Suprapubic skin (tissue), 4 donors: ENCODE data around the gene RHCE. TPM values are rescaled to one million over a fixed set of nuclear protein-coding genes. Genes with fewer than 3 reads are reported as not detected.
"Not testable (repeated sequence)": the region's sequence is repeated elsewhere in the genome, so short reads cannot be mapped to it uniquely, and the experiment has no call there.

Experiments
- DNase-seq, 2 donors: peaks; one replicate each; pipeline ENCODE4 v3.0.0-alpha.2; 2019; ENCODE audit warnings: low spot score in 2 of 2
- H3K27ac ChIP-seq: fragments of 200-600 bp; sonication (generic); one replicate; pipeline ENCODE4 v1.5.1; 2019
- H3K27me3 ChIP-seq: fragments of 200-600 bp; sonication (generic); one replicate; pipeline ENCODE4 v1.5.1; 2019
- H3K36me3 ChIP-seq: fragments of 200-600 bp; sonication (generic); one replicate; pipeline ENCODE4 v1.5.1; 2019
- H3K4me1 ChIP-seq: fragments of 200-600 bp; sonication (generic); one replicate; pipeline ENCODE4 v1.5.1; 2019
- H3K4me3 ChIP-seq: fragments of 200-600 bp; sonication (generic); one replicate; pipeline ENCODE4 v1.5.1; 2019; ENCODE audit warnings: mild to moderate bottlenecking
- H3K9me3 ChIP-seq: fragments of 200-600 bp; sonication (generic); one replicate; pipeline ENCODE4 v1.5.1; 2019
- EP300 ChIP-seq: sonication (generic); formaldehyde crosslinking; IDR thresholded peaks from one replicate; pipeline ENCODE4 v1.6.1; 2017; ENCODE audit warnings: antibody characterized with exemption
- POLR2A ChIP-seq, 2 donors: fragments of 450-650 bp; IDR thresholded peaks; one replicate each; pipeline ENCODE4 v1.6.1; 2017; ENCODE audit warnings: antibody characterized with exemption in 2 of 2, mild to moderate bottlenecking in 2 of 2, moderate library complexity in 2 of 2
- POLR2AphosphoS5 ChIP-seq, 3 donors: sonication (generic); formaldehyde crosslinking; IDR thresholded peaks; one replicate each; pipeline ENCODE4 v1.6.1; 2017; ENCODE audit warnings: antibody characterized with exemption in 3 of 3
- WGBS: methylation state at CpG from one replicate; pipeline ENCODE4 v1.1.5; 2018; 5-methylcytosine and 5-hydroxymethylcytosine counted together
- total RNA-seq, 4 donors: library from RNA; depleted of rRNA; stranded (reverse); fragments of >200 nt; gene quantifications; one replicate each; pipeline ENCODE4 v1.1.0, GENCODE V29; 2016
- TF ChIP-seq, protein P1 (sequence below), 2 donors: fragments of 200-600 bp in 1 of 2; fragments of 450-650 bp in 1 of 2; sonication (generic) in 1 of 2; IDR thresholded peaks; one replicate each; pipeline ENCODE4 v1.5.1; 2016 to 2019; ENCODE audit warnings: antibody characterized with exemption in 2 of 2, mild to moderate bottlenecking in 1 of 2, moderate library complexity in 1 of 2

RHCE gene
- 1 to 10 TPM in 1 of 4 donors, under 1 TPM in 2, not detected in 1; 0.34 to 1.1 (median 0.56) TPM for total RNA-seq

DNA sequence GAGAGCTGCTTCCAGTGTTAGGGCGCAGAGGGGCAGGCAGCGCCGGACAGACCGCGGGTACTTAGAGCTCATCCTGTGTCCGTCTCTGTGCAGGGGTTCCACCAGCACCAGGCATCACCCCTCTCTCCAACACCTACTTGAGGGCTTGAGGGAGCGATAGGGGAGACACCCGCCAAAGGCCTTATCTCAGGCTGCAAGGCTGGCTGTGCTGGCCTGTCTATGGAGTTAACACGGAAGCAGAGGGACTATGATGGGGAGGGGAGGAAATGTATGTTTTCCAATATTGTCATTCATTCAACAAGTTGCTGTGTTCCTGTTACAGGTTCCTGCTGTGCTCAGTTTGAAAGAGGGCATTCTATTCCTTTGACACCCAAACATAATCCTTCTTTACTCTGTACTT, at the start of gene RHCE:
Gene RHCE, minus strand, starts transcription at position 111 of the 400 bp plus-strand sequence. Its CDS starts 39 bp downstream, at position 72.
- not testable (repeated sequence) for H3K9me3 ChIP-seq, H3K27me3 ChIP-seq, H3K4me1 ChIP-seq, H3K36me3 ChIP-seq, H3K4me3 ChIP-seq, DNase-seq, H3K27ac ChIP-seq
- WGBS: 95% methylated on average over 9 of the region's 9 CpGs

DNA sequence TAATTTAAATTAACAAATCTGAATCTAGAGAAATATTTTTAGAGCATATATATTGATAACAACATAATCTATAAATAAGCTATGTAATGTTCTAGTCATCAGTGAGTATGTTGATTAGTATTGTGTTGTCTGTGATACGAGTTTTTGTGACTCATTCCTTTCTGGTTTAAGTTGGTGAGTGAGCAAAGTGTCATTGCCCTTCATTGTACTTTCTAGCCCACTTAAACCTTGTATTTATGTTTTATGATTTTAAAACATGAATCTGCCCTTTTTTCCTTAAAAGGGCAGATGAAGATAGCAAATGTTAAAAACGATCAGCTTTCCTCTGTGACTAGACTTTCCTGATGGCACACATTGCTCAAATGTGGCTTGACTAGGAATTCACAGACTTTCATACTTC, 48.6 kb upstream of the RHCE start:
- no peak for DNase-seq
- Histone ChIP-seq H3K27me3 (no peaks in the 10 kb centered on the region), H3K4me1 (no peaks in the 10 kb centered on the region), H3K9me3 (no peaks in the 10 kb centered on the region), H3K36me3 (peaks cover 4% of the 10 kb centered on the region), H3K27ac (no peak overlapping the region), H3K4me3 (no peak overlapping the region)
- WGBS: 73% methylated on average over 2 of the region's 2 CpGs
- TF ChIP-seq POLR2A (IDR thresholded peaks at IDR 0.05) (no peak), POLR2AphosphoS5 (IDR thresholded peaks at IDR 0.05) (no peak), EP300 (no peak)
- TF ChIP-seq, protein P1, sequence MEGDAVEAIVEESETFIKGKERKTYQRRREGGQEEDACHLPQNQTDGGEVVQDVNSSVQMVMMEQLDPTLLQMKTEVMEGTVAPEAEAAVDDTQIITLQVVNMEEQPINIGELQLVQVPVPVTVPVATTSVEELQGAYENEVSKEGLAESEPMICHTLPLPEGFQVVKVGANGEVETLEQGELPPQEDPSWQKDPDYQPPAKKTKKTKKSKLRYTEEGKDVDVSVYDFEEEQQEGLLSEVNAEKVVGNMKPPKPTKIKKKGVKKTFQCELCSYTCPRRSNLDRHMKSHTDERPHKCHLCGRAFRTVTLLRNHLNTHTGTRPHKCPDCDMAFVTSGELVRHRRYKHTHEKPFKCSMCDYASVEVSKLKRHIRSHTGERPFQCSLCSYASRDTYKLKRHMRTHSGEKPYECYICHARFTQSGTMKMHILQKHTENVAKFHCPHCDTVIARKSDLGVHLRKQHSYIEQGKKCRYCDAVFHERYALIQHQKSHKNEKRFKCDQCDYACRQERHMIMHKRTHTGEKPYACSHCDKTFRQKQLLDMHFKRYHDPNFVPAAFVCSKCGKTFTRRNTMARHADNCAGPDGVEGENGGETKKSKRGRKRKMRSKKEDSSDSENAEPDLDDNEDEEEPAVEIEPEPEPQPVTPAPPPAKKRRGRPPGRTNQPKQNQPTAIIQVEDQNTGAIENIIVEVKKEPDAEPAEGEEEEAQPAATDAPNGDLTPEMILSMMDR (IDR thresholded peaks at IDR 0.05): no peak

DNA sequence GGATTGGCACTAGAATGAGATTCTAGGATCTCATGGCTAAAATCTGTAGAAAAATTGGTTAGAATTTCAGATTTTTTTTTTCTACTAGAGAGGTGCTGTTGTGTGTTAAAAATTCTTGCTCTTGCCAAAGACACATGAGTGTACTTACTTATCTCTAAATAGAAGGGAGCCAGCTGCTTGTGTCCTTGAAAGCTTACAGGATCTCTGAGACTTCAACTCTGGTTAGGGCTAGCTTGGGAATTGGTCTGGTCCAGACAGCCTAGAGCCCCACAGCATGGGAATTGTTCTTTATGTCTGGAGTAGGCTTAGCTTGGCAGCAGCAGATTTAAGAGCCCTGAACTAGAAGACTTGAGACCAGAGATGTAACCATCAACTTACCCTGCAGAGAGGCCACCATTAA, 47.4 kb upstream of the RHCE start:
- Histone ChIP-seq H3K4me3 (no peak overlapping the region), H3K27ac (no peak overlapping the region), H3K4me1 (no peaks in the 10 kb centered on the region), H3K36me3 (peaks cover 4% of the 10 kb centered on the region), H3K9me3 (no peaks in the 10 kb centered on the region), H3K27me3 (no peaks in the 10 kb centered on the region)
- TF ChIP-seq EP300 (no peak), POLR2AphosphoS5 (IDR thresholded peaks at IDR 0.05) (no peak), POLR2A (IDR thresholded peaks at IDR 0.05) (no peak)
- TF ChIP-seq, protein P1 (IDR thresholded peaks at IDR 0.05): no peak
- no peak for DNase-seq

DNA sequence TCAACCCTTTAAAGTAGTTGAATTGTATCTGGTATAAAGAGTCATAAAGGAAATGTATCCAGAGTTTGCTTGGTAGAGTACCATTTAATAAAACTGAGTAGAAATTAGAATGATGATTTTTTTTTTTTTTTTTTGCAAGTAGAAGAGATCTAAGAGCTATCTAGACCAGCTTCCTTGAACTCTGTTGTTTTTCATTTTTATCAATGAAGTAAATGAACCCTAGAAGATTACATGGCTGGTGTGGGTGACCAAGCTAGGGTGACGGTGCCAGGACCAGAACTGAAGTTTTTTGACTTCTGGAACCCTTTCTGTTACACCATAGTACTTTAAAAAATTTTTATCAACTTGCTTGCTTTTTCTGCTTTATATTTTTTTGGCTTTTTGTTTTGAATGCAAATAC, 47.0 kb upstream of the RHCE start:
- Histone ChIP-seq H3K9me3 (no peaks in the 10 kb centered on the region), H3K4me1 (no peaks in the 10 kb centered on the region), H3K4me3 (no peak overlapping the region), H3K36me3 (peaks cover 4% of the 10 kb centered on the region), H3K27ac (no peak overlapping the region), H3K27me3 (no peaks in the 10 kb centered on the region)
- DNase-seq: no peak
- TF ChIP-seq POLR2A (IDR thresholded peaks at IDR 0.05): no peak
- no peak for TF ChIP-seq EP300
- no peak for TF ChIP-seq POLR2AphosphoS5 (IDR thresholded peaks at IDR 0.05)
- TF ChIP-seq, protein P1 (IDR thresholded peaks at IDR 0.05): no peak
- WGBS: 97% methylated on average over 1 of the region's 1 CpG

DNA sequence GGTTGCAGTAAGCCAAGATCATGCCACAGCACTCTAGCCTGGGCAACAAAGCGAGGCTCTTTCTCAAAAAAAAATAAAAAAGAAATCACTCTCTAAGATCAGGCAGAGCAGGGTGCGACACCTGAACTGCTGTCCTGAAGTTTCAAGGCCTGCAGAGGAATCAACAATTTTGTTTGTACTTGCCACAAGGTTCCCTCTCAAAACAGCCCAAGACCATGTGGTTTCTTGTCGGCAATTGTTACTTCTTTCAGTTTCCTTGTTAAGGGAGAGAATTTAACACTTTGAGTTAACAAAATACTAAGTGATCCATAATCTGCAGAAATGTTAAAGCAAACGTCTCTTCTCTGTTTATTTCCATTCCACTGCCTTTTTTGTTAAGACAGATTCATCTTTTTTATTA, 46.6 kb upstream of the RHCE start:
- Histone ChIP-seq H3K9me3 (no peaks in the 10 kb centered on the region), H3K4me1 (no peaks in the 10 kb centered on the region), H3K4me3 (no peak overlapping the region), H3K27me3 (no peaks in the 10 kb centered on the region), H3K27ac (no peak overlapping the region), H3K36me3 (peaks cover 4% of the 10 kb centered on the region)
- no peak for TF ChIP-seq POLR2AphosphoS5 (IDR thresholded peaks at IDR 0.05)
- no peak for DNase-seq
- 69% methylated on average over 4 of the region's 4 CpGs for WGBS

DNA sequence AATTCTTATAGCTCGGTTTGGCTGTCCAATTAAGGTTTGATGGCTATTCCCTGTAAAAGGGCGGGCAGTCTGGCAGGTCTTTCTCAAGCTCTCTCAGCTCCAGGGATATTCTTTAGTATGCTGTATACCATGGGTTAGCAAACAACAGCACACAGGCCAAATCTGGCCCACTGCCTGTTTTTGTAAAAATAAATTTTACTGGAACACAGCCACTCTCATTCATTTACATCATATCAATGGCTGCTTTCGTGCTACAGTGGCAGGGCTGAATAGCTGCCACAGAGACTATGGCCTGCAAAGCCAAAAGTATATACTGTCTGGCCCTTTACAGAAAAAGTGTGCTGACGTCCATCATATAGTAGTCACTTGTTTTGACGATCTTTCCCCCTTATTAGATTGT, 42.1 kb upstream of the RHCE start:
- TF ChIP-seq POLR2A (IDR thresholded peaks at IDR 0.05) (no peak), POLR2AphosphoS5 (IDR thresholded peaks at IDR 0.05) (no peak), EP300 (no peak)
- Histone ChIP-seq H3K4me1 (no peaks in the 10 kb centered on the region), H3K9me3 (no peaks in the 10 kb centered on the region), H3K27ac (no peak overlapping the region), H3K27me3 (no peaks in the 10 kb centered on the region), H3K4me3 (no peak overlapping the region), H3K36me3 (peaks cover 29% of the 10 kb centered on the region)
- no peak for DNase-seq
- 39% methylated on average over 5 of the region's 5 CpGs for WGBS

DNA sequence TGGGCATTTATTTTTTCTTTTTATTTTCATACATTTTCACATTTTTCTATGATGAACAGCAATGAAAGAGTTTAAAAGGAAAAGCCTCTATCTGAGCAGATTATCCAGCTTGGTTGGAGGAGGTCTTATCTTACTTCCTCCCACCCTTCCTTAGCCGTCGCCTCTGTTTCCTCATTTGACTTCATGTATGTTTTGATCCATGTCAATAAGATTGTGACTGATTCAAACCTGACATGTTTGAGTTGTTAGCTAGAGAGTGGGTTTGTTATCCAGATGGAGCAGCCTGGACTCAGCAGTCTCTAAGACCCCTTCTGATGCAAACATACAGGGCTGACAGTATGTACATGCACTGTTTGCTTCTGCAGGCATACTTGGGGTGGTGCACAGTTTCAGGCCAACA, 41.2 kb upstream of the RHCE start:
- peaks cover 36% of the 10 kb centered on the region for H3K36me3 ChIP-seq
- TF ChIP-seq POLR2A (IDR thresholded peaks at IDR 0.05) (no peak), EP300 (no peak), POLR2AphosphoS5 (IDR thresholded peaks at IDR 0.05) (no peak)
- TF ChIP-seq, protein P1 (IDR thresholded peaks at IDR 0.05): no peak
- no peak overlapping the region for H3K4me3 ChIP-seq
- WGBS: 78% methylated on average over 2 of the region's 2 CpGs
- H3K4me1 ChIP-seq: no peaks in the 10 kb centered on the region
- H3K27me3 ChIP-seq: no peaks in the 10 kb centered on the region
- DNase-seq: no peak
- no peaks in the 10 kb centered on the region for H3K9me3 ChIP-seq
- no peak overlapping the region for H3K27ac ChIP-seq

DNA sequence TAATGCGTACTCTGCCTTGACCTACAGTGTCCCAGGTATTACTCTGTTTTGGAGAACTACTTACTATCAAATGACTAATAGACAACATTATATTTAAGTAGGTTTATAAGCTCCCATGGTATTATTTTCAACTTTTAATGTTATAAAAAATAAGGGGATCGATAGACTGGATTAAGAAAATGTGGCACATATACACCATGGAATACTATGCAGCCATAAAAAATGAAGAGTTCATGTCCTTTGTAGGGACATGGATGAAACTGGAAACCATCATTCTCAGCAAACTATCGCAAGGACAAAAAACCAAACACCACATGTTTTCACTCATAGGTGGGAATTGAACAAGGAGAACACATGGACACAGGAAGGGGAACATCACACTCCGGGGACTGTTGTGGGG, 40.2 kb upstream of the RHCE start:
- 72% methylated on average over 4 of the region's 4 CpGs for WGBS
- not testable (repeated sequence) for H3K27ac ChIP-seq, H3K9me3 ChIP-seq, DNase-seq, H3K4me1 ChIP-seq, H3K4me3 ChIP-seq, H3K27me3 ChIP-seq
- peaks cover 39% of the 10 kb centered on the region for H3K36me3 ChIP-seq
